GM21723 (cell line): ENCODE measurements around the gene NCAPD2.

ENCODE experiments used
- ATAC-seq: cut with Tn5 transposase; IDR thresholded peaks from one replicate; pipeline ENCODE4 v1.9.1; 2021; ENCODE audit warnings: mild to moderate bottlenecking, moderate library complexity; ENCODE audit not compliant: unreplicated experiment

The NCAPD2 gene, protein sequence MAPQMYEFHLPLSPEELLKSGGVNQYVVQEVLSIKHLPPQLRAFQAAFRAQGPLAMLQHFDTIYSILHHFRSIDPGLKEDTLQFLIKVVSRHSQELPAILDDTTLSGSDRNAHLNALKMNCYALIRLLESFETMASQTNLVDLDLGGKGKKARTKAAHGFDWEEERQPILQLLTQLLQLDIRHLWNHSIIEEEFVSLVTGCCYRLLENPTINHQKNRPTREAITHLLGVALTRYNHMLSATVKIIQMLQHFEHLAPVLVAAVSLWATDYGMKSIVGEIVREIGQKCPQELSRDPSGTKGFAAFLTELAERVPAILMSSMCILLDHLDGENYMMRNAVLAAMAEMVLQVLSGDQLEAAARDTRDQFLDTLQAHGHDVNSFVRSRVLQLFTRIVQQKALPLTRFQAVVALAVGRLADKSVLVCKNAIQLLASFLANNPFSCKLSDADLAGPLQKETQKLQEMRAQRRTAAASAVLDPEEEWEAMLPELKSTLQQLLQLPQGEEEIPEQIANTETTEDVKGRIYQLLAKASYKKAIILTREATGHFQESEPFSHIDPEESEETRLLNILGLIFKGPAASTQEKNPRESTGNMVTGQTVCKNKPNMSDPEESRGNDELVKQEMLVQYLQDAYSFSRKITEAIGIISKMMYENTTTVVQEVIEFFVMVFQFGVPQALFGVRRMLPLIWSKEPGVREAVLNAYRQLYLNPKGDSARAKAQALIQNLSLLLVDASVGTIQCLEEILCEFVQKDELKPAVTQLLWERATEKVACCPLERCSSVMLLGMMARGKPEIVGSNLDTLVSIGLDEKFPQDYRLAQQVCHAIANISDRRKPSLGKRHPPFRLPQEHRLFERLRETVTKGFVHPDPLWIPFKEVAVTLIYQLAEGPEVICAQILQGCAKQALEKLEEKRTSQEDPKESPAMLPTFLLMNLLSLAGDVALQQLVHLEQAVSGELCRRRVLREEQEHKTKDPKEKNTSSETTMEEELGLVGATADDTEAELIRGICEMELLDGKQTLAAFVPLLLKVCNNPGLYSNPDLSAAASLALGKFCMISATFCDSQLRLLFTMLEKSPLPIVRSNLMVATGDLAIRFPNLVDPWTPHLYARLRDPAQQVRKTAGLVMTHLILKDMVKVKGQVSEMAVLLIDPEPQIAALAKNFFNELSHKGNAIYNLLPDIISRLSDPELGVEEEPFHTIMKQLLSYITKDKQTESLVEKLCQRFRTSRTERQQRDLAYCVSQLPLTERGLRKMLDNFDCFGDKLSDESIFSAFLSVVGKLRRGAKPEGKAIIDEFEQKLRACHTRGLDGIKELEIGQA (N-terminal part only)

DNA sequence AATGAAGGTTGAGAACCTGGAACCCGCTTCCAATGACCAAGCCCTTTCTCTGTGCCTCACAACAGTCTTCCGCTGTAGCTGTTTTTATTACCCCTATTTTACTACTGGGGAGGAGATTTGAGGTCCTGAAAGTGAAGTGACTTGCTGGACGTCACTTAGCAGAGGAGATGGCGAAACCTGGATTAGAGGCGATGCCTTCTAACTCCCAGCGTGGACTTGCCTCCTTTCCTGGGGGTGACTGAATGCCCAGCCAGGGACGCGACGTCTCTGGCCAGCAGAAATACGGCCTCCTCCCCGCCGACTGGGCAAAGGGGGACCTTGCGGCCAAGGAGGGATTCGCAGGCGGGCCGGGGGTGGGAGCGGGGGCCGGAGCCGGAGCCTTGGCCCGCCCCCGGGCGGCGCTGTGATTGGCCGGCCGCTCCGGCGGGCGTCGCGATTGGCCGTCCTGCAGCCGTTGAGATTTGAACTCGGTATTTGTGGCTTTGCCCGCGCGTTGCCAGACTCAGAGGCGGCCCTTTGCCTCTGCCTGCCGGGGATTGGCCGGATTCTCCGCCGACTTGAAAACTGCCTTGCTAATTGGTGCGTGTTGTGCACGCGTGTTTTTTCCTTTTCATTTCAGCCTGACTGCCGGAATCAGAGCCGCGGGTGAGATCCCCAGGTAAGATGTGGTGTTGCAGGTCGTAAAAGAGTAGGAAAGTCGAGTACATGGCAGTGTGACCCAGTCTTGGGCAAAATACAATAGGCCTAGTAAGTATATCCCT is at the start of gene NCAPD2:
TSS of gene NCAPD2 (plus strand) at position 606 of the 761 bp plus-strand sequence. CDS start 997 bp downstream, outside the sequence.
- peak; percentile 83 for ATAC-seq

DNA sequence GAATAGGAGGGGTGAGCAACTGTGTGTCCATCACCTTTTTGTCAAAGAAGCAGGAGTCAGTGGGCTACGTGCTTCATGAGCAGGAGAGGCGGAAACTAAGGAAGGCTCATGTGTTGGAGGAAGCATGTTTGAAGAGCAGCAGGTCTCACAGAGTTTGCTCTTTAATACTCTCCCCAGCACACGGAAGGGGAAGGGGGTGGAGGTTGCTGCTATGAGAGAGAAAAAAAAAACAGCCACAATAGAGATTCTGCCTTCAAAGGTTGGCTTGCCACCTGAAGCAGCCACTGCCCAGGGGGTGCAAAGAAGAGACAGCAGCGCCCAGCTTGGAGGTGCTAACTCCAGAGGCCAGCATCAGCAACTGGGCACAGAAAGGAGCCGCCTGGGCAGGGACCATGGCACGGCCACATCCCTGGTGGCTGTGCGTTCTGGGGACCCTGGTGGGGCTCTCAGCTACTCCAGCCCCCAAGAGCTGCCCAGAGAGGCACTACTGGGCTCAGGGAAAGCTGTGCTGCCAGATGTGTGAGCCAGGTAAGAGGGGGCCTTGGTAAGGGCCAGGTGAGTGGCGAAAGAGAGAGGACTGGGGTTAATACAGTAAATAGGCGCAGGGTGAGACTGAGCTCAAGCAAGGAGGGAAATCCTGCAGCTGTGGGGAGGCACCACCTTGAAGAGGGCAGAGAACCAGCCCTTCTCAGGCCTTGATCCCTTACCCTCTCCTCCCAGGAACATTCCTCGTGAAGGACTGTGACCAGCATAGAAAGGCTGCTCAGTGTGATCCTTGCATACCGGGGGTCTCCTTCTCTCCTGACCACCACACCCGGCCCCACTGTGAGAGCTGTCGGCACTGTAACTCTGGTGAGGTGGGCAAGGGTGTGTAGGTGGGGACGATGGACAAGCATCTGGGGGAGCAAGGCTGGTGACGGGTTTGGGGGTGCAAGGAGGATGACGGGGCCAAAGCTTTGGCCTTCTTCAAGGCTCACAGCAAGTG is 48.9 kb upstream of the NCAPD2 start, which contains the start of gene CD27:
TSS of gene CD27 (plus strand) at position 252 of the 985 bp plus-strand sequence. CDS start at position 393, 141 bp downstream.
- ATAC-seq = no peak

DNA sequence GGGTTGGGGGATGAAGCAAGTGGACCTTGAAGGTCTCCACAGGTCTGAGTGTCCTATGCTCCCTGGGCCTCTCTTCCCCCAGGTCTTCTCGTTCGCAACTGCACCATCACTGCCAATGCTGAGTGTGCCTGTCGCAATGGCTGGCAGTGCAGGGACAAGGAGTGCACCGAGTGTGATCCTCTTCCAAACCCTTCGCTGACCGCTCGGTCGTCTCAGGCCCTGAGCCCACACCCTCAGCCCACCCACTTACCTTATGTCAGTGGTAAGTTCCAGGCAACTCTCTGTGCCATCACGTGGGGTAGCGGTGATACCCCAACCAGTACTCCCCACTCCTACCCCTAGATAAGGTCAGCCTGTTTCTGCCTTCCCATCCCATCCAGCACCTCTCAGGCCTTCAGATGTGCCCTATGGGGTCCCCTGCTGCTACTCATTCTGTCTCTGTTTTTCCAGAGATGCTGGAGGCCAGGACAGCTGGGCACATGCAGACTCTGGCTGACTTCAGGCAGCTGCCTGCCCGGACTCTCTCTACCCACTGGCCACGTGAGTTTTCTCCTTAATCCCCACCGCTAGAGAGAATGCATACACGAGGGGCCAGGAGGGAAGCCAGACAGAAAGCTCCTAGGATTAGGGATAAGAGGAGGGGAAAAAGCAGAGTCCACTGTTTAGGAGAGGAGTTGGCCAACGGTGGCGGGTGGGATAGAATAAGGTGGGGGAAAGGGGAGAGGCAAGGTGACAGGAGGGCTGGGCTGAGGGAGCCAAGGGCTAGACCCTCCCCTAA is 43.6 kb upstream of the NCAPD2 start:
- no peak for ATAC-seq

DNA sequence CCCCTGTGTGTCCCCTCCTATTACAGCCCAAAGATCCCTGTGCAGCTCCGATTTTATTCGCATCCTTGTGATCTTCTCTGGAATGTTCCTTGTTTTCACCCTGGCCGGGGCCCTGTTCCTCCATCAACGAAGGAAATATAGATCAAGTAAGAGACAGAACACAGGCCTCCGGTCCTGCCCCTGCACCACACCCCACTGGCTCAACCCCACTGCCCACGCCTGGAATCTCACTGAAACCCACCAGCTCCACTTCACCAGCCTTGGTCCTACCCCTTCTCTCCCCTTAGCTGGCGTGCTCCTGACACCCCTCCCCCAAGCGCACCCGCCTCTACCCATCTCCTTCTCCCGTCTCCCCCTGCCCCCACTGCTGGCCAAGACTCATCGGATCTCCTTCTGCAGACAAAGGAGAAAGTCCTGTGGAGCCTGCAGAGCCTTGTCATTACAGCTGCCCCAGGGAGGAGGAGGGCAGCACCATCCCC is 43.0 kb upstream of the NCAPD2 start:
- ATAC-seq = no peak

DNA sequence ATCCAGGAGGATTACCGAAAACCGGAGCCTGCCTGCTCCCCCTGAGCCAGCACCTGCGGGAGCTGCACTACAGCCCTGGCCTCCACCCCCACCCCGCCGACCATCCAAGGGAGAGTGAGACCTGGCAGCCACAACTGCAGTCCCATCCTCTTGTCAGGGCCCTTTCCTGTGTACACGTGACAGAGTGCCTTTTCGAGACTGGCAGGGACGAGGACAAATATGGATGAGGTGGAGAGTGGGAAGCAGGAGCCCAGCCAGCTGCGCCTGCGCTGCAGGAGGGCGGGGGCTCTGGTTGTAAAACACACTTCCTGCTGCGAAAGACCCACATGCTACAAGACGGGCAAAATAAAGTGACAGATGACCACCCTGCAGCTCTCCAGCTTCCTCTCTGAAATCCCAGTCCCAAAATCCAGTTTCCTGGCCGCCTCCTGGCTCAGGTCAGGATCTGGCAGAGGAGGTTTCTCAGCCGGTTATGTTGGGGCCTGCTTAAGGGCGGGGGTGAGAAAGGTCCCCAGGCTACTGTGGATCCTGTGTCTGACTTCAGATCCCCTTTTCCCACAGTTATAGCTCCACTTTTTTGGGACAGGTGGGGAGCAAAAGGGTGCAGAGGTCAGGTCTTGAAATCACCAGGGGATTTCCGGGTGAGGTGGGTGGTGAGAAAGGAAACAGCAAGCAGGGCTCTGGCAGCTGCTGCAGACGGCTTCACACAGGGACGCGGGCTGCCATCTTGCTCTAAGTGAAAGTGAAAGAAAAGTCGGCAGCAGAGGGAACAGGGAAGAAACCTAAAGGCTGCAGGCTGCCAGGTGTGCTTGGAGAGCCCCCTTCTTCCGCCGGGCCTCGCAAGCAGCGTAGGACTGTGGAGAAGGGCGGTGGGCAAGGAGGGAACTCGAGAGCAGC is 42.3 kb upstream of the NCAPD2 start, which contains the start of gene TAPBPL:
TSS of gene TAPBPL (plus strand) at position 695 of the 897 bp plus-strand sequence. CDS start 207 bp downstream, outside the sequence.
- ATAC-seq = peak; percentile 61

DNA sequence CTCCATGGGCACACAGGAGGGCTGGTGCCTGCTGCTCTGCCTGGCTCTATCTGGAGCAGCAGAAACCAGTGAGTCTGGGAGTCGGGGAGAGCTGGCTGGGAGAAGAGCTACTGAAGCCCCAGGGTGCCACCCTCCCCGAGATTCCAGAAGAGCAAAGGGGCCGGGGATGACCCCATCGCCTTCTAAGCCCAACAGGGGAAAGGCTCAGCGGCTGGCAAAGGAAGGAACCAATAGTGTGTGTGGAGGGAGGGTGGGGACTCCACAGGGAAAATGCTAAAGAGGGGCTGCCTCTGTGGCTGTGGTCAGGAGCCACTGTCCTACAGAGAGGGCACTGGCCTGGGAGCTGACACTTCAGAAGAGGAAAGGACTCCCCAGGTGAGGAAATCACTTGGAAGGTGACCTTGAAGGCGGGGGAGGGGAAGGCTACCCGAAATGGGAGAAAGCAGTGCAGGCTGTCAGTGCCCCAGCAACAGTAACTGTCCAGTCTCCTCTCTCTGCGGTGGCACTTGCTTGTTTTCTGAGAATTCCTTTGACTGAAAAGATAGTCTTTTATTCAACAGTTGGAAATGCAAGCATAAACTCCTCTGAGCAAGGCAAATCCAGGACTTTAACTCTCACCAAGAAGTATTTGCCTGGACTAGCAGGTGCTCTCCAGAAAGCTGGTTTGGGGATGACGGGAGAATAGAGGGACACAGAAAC is 41.5 kb upstream of the NCAPD2 start:
- peak; percentile 7 for ATAC-seq

DNA sequence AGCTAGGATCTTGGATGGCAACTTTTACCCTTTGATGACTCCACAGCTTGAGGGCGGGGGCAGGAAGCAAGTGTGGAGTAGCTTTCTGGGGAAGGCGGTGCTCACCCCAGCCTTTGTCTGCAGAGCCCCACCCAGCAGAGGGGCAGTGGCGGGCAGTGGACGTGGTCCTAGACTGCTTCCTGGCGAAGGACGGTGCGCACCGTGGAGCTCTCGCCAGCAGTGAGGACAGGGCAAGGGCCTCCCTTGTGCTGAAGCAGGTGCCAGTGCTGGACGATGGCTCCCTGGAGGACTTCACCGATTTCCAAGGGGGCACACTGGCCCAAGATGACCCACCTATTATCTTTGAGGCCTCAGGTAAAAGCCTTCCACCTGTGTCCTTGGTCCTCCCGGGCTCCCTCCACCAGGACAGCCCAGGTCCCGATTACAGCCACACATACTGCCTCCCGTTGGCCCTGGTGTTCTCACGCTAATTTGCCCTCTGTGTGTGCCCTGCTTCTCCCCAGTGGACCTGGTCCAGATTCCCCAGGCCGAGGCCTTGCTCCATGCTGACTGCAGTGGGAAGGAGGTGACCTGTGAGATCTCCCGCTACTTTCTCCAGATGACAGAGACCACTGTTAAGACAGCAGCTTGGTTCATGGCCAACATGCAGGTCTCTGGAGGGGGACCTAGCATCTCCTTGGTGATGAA is 40.8 kb upstream of the NCAPD2 start:
- no peak for ATAC-seq

DNA sequence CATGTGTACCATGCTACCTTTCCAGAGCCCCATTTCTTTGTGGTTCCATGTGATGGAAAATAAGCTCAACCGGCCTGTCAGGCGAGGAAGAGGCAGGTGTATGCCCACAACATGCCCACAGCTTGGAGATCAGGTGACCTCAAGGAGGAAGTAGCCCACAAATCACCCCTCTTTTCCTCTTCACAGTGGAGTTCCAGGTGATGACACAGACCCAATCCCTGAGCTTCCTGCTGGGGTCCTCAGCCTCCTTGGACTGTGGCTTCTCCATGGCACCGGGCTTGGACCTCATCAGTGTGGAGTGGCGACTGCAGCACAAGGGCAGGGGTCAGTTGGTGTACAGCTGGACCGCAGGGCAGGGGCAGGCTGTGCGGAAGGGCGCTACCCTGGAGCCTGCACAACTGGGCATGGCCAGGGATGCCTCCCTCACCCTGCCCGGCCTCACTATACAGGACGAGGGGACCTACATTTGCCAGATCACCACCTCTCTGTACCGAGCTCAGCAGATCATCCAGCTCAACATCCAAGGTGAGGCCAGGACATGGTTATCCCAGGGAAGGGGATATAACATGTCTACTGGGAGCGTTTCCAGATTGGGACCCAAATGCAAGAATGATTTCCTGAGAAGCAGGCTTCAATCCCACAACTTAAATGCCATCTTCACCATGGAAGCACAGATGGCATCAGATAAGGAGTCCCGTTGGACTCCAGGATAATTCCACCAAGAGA is 36.5 kb upstream of the NCAPD2 start:
- no peak for ATAC-seq

DNA sequence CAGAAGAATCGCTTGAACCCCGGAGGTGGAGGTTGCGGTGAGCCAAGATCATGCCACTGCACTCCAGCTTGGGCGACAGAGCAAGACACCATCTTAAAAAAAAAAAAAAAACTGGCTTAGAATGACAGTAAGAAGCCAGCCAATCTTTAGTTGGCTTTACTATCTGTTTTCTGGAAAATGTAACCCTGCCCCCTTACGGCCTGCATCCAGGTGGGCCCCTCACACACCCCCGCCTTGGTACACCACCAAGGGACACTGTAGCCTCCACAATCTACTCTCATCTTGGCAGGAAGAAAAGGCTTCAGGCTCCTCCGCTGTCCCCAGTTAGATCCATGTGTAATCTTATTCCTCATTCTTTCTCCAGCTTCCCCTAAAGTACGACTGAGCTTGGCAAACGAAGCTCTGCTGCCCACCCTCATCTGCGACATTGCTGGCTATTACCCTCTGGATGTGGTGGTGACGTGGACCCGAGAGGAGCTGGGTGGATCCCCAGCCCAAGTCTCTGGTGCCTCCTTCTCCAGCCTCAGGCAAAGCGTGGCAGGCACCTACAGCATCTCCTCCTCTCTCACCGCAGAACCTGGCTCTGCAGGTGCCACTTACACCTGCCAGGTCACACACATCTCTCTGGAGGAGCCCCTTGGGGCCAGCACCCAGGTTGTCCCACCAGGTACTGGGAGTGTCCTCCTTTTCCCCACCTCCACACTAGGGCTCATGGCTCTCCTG is 35.5 kb upstream of the NCAPD2 start:
- ATAC-seq = no peak

DNA sequence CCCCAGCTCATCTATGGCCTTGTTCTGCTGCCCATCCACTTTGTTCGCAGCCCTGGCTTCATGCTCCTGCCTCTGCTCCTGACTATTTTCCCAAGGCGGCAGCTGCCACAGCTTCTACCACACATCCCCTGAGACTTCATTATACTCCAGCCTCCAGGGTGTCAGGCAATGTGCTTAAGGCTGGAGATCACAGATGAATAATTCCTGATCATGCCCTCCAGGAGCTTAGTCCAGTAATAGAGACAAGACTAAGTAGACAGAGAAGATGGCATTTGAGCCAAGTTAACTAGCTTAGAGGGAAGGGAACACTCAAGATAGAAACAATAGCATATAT is 34.9 kb upstream of the NCAPD2 start:
- no peak for ATAC-seq

DNA sequence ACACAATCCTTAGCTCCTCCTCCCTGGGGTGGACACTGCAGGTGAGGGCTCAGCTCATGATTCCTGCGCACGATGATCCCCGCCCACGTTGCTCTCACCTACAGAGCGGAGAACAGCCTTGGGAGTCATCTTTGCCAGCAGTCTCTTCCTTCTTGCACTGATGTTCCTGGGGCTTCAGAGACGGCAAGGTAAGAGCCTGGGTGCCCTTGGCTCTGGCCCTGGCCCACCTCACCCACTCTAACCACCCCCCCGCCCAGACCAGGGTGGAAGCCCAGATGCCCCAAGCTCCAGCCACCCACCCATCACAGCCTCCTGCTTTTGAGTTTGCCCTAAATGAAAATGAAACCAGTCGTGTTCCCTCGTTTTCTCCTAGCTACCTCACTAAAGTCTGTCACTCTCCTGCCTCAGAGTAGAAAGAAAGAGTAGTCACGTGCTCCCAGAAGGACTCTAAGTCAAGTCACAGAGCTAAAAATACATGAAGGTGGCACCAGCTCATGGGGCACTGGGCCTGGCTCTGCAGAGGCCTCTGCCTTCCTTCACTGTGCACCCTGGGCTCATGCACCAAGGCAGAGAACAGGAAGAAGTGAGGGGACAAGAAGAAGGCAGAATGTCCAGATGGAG is 33.0 kb upstream of the NCAPD2 start:
- ATAC-seq = no peak

DNA sequence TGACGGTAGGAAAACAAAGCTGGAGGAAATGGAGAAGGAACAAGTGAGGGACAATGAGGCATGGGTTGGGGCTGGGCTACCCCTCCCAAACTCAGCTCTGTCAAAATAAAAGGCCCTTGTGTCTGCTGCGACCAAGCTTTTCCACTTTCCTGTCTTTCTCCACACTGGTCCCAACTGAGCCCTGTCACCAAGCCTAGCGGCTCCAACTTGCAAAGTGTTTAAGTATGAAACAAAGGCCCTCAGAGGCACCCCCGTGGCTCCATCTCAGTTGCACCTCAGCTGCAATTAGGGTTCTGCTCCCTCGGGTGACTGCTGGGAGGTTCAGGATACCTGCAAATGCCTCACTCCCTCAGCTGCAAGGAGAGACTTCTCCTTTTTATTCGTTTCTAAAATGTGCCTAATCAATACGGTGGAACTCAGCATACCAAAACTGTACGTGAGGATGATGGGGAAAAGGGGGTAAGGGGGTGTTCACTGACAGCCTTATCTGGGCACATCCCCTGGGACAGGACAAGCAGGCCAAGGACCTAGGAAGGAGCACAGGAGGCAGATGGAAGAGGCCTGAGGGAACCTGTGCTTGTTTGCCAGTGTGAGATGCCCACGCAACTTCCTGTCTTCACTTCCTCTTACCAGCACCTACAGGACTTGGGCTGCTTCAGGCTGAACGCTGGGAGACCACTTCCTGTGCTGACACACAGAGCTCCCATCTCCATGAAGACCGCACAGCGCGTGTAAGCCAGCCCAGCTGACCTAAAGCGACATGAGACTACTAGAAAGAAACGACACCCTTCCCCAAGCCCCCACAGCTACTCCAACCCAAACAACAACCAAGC is 32.3 kb upstream of the NCAPD2 start:
- ATAC-seq = peak; percentile 70
